Fibroblast of the aortic adventitia (primary cell): Measurements from ENCODE around the gene LRRC28. TPM values are rescaled to one million over a fixed set of nuclear protein-coding genes. Genes with fewer than 3 reads are reported as not detected.

Source experiments
- DNase-seq: peaks from one replicate; pipeline ENCODE4 v3.0.0-alpha.2; 2010; ENCODE audit warnings: low read depth
- H3K4me3 ChIP-seq: 2 replicates; pipeline ENCODE4 v1.5.1; 2011; ENCODE audit warnings: low read depth, mild to moderate bottlenecking, control low read depth, low read length, moderate library complexity
- total RNA-seq: library from RNA; depleted of rRNA; stranded (reverse); fragments of >200 nt; gene quantifications from 2 replicates; pipeline ENCODE4 v1.2.3, GENCODE V29; 2012; ENCODE audit warnings: low replicate concordance
- TF ChIP-seq, protein P1 (sequence below): IDR thresholded peaks from 2 replicates; pipeline ENCODE4 v1.5.1; 2011; ENCODE audit warnings: mild to moderate bottlenecking, low read length, control low read depth, inconsistent platforms; ENCODE audit not compliant: insufficient read depth

Gene LRRC28
- total RNA-seq, 1 donor = 28.0 TPM

GRCh38 chr15:99412626-99413025 is 161.3 kb downstream of the LRRC28 start:
- TF ChIP-seq, protein P1, sequence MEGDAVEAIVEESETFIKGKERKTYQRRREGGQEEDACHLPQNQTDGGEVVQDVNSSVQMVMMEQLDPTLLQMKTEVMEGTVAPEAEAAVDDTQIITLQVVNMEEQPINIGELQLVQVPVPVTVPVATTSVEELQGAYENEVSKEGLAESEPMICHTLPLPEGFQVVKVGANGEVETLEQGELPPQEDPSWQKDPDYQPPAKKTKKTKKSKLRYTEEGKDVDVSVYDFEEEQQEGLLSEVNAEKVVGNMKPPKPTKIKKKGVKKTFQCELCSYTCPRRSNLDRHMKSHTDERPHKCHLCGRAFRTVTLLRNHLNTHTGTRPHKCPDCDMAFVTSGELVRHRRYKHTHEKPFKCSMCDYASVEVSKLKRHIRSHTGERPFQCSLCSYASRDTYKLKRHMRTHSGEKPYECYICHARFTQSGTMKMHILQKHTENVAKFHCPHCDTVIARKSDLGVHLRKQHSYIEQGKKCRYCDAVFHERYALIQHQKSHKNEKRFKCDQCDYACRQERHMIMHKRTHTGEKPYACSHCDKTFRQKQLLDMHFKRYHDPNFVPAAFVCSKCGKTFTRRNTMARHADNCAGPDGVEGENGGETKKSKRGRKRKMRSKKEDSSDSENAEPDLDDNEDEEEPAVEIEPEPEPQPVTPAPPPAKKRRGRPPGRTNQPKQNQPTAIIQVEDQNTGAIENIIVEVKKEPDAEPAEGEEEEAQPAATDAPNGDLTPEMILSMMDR = no peak
- DNase-seq = no peak

GRCh38 chr15:99413955-99414754 is 162.9 kb downstream of the LRRC28 start:
- TF ChIP-seq, protein P1 = no peak
- DNase-seq = no peak
- H3K4me3 ChIP-seq = no peak overlapping the region

More at GRCh38 chr15:99412626-99413025, 161.3 kb downstream of the LRRC28 start:
- no peak overlapping the region for H3K4me3 ChIP-seq

- TF ChIP-seq, protein P1 = no peak
- no peak overlapping the region for H3K4me3 ChIP-seq
- DNase-seq = no peak
Measured at GRCh38 chr15:99414755-99415731, 163.8 kb downstream of the LRRC28 start.

GRCh38 chr15:99416191-99417188 is 165.2 kb downstream of the LRRC28 start:
- no peak overlapping the region for H3K4me3 ChIP-seq
- TF ChIP-seq, protein P1 = no peak
- DNase-seq = no peak

DNA sequence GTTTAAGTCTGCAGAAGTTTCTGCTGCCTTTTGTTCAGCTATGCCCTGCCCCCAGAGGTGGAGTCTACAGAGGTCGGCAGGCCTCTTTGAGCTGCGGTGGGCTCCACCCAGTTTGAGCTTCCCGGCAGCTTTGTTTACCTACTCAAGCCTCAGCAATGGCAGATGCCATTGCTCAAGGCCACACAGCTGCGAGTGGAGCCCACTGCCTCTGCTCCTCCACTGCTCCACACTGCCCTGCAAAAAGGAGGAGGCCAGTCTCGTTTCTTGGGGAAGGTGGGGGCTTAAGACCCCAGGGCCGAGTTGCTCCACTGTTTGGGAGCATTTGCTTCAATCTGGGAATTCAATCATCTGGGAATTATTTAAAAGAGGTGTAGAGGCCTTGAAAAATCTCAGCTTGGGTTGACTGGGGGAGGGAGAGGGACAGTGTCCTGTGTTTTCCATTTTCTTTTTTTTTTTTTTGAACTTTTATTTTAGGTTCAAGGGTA is 169.9 kb downstream of the LRRC28 start:
- H3K4me3 ChIP-seq = no peak overlapping the region
- TF ChIP-seq, protein P1 = no peak
- DNase-seq = no peak

GRCh38 chr15:99421758-99422157 is 170.5 kb downstream of the LRRC28 start:
- DNase-seq = no peak
- H3K4me3 ChIP-seq = no peak overlapping the region
- TF ChIP-seq, protein P1 = no peak
